KMS-11 (cell line): ENCODE data around the gene ETNK1.

ENCODE experiments used
- H2AFZ ChIP-seq: fragments of 200-600 bp; sonication (generic); 2 replicates; pipeline ENCODE4 v1.6.1; 2016; ENCODE audit warnings: antibody characterized with exemption, mixed run types, low read depth
- H3K27ac ChIP-seq: fragments of 200-600 bp; sonication (generic); 2 replicates; pipeline ENCODE4 v1.6.1; 2016; ENCODE audit warnings: mild to moderate bottlenecking, mixed run types
- H3K27me3 ChIP-seq: fragments of 200-600 bp; sonication (generic); 2 replicates; pipeline ENCODE4 v1.6.1; 2017; ENCODE audit warnings: mild to moderate bottlenecking, low read depth, mixed run types, moderate library complexity; ENCODE audit not compliant: insufficient read depth
- H3K36me3 ChIP-seq: fragments of 200-600 bp; sonication (generic); 2 replicates; pipeline ENCODE4 v1.6.1; 2017; ENCODE audit warnings: mild to moderate bottlenecking, mixed run types; ENCODE audit not compliant: insufficient read depth
- H3K4me1 ChIP-seq: fragments of 200-600 bp; sonication (generic); 2 replicates; pipeline ENCODE4 v1.6.1; 2016; ENCODE audit warnings: mild to moderate bottlenecking, low read depth, mixed run types; ENCODE audit not compliant: poor library complexity, severe bottlenecking
- H3K4me2 ChIP-seq: fragments of 200-600 bp; sonication (generic); 2 replicates; pipeline ENCODE4 v1.7.0; 2016; ENCODE audit warnings: mild to moderate bottlenecking, mixed run types
- H3K4me3 ChIP-seq: fragments of 200-600 bp; sonication (generic); IDR thresholded peaks from 2 replicates; pipeline ENCODE4 v1.6.1; 2017; ENCODE audit warnings: low read depth, low read length, mixed read lengths; ENCODE audit not compliant: insufficient read depth
- H3K79me2 ChIP-seq: fragments of 200-600 bp; sonication (generic); 2 replicates; pipeline ENCODE4 v1.6.1; 2016; ENCODE audit warnings: low read depth, mixed run types; ENCODE audit not compliant: insufficient read depth
- H3K9ac ChIP-seq: fragments of 200-600 bp; sonication (generic); 2 replicates; pipeline ENCODE4 v1.6.1; 2016; ENCODE audit warnings: mild to moderate bottlenecking, mixed run types
- H4K20me1 ChIP-seq: fragments of 200-600 bp; sonication (generic); 2 replicates; pipeline ENCODE4 v1.6.1; 2016; ENCODE audit warnings: mild to moderate bottlenecking, mixed run types; ENCODE audit not compliant: insufficient read depth
- CTCF ChIP-seq: fragments of 200-600 bp; sonication (generic); conservative IDR thresholded peaks from 2 replicates; pipeline ENCODE4 v1.6.1; 2017; ENCODE audit warnings: low read depth, mild to moderate bottlenecking, antibody characterized with exemption, low read length, moderate library complexity, mixed read lengths

The ETNK1 gene

GRCh38 chr12:22702690-22703089, 77.7 kb downstream of the ETNK1 start:
- Histone ChIP-seq H3K36me3 (no peaks in the 10 kb centered on the region), H2AFZ (no peak overlapping the region), H3K27ac (no peak overlapping the region), H3K4me1 (no peaks in the 10 kb centered on the region), H4K20me1 (no peaks in the 10 kb centered on the region), H3K9ac (no peak overlapping the region), H3K79me2 (no peaks in the 10 kb centered on the region), H3K4me3 (no peak overlapping the region), H3K4me2 (no peak overlapping the region), H3K27me3 (no peaks in the 10 kb centered on the region)
- no peak for TF ChIP-seq CTCF

- Histone ChIP-seq H3K27ac (no peak overlapping the region), H3K9ac (no peak overlapping the region), H3K4me2 (no peak overlapping the region), H3K79me2 (no peaks in the 10 kb centered on the region), H3K36me3 (no peaks in the 10 kb centered on the region), H3K4me1 (no peaks in the 10 kb centered on the region), H3K4me3 (no peak overlapping the region), H2AFZ (no peak overlapping the region; the same call in 1 of the 2 replicates), H3K27me3 (no peaks in the 10 kb centered on the region), H4K20me1 (no peaks in the 10 kb centered on the region)
- peak; percentile 57 for TF ChIP-seq CTCF
Observed at GRCh38 chr12:22709292-22709691, 84.3 kb downstream of the ETNK1 start.

- no peak for TF ChIP-seq CTCF
- Histone ChIP-seq H4K20me1 (no peaks in the 10 kb centered on the region), H3K4me3 (no peak overlapping the region), H3K9ac (no peak overlapping the region), H3K27ac (no peak overlapping the region), H3K4me2 (no peak overlapping the region), H3K27me3 (no peaks in the 10 kb centered on the region), H3K79me2 (no peaks in the 10 kb centered on the region), H3K36me3 (no peaks in the 10 kb centered on the region), H2AFZ (no peak overlapping the region), H3K4me1 (no peaks in the 10 kb centered on the region)
Observed at GRCh38 chr12:22712083-22712482, 87.1 kb downstream of the ETNK1 start.

- Histone ChIP-seq H2AFZ (no peak overlapping the region), H3K36me3 (no peaks in the 10 kb centered on the region), H3K9ac (no peak overlapping the region), H3K27me3 (no peaks in the 10 kb centered on the region), H3K79me2 (no peaks in the 10 kb centered on the region), H3K4me1 (no peaks in the 10 kb centered on the region), H4K20me1 (no peaks in the 10 kb centered on the region), H3K4me2 (no peak overlapping the region), H3K27ac (no peak overlapping the region), H3K4me3 (no peak overlapping the region)
- no peak for TF ChIP-seq CTCF
Observed at GRCh38 chr12:22715254-22715653, 90.3 kb downstream of the ETNK1 start.

GRCh38 chr12:22719745-22720144, 94.8 kb downstream of the ETNK1 start:
- H3K9ac ChIP-seq: no peak overlapping the region
- no peaks in the 10 kb centered on the region for H3K79me2 ChIP-seq
- TF ChIP-seq CTCF: no peak
- H3K4me2 ChIP-seq: no peak overlapping the region
- H3K36me3 ChIP-seq: no peaks in the 10 kb centered on the region
- no peak overlapping the region for H3K27ac ChIP-seq
- H4K20me1 ChIP-seq: no peaks in the 10 kb centered on the region
- peaks cover under 1% of the 10 kb centered on the region for H3K4me1 ChIP-seq
- no peak overlapping the region for H3K4me3 ChIP-seq
- no peak overlapping the region for H2AFZ ChIP-seq
- no peaks in the 10 kb centered on the region for H3K27me3 ChIP-seq
